Vagina (tissue), 2 donors: ENCODE data around the gene HLA-DQA2. TPM values are rescaled to one million over a fixed set of nuclear protein-coding genes. Genes with fewer than 3 reads are reported as not detected.

Experiments
- DNase-seq, 2 donors: peaks; one replicate each; pipeline ENCODE4 v3.0.0-alpha.2; 2017; ENCODE audit errors: extremely low spot score in 2 of 2
- H3K27ac ChIP-seq: fragments of 200-600 bp; sonication (generic); one replicate; pipeline ENCODE4 v1.5.1; 2019
- H3K27me3 ChIP-seq: fragments of 200-600 bp; sonication (generic); one replicate; pipeline ENCODE4 v1.5.1; 2019
- H3K36me3 ChIP-seq, 2 donors: fragments of 200-600 bp; sonication (generic); one replicate each; pipeline ENCODE4 v1.5.1; 2017 to 2019
- H3K4me1 ChIP-seq: fragments of 200-600 bp; sonication (generic); one replicate; pipeline ENCODE4 v1.5.1; 2019
- H3K4me3 ChIP-seq, 2 donors: fragments of 200-600 bp; sonication (generic); 1 replicate in 1 of 2; 2 replicates in 1 of 2; pipeline ENCODE4 v1.5.1; 2016 to 2019
- H3K9me3 ChIP-seq: fragments of 200-600 bp; sonication (generic); one replicate; pipeline ENCODE4 v1.5.1; 2019
- CTCF ChIP-seq, 3 experiments: fragments of 450-650 bp in 2 of 3; fragments of 200-600 bp in 1 of 3; sonication (generic) in 1 of 3; IDR thresholded peaks; one replicate each; pipeline ENCODE4 v1.5.1; 2017 to 2019; ENCODE audit warnings: antibody characterized with exemption in 3 of 3, mild to moderate bottlenecking in 2 of 3, moderate library complexity in 2 of 3
- POLR2A ChIP-seq, 2 donors: fragments of 450-650 bp; IDR thresholded peaks; one replicate each; pipeline ENCODE4 v1.6.1; 2017; ENCODE audit warnings: antibody characterized with exemption in 2 of 2, mild to moderate bottlenecking in 2 of 2, moderate library complexity in 2 of 2
- POLR2AphosphoS5 ChIP-seq, 2 donors: sonication (generic); formaldehyde crosslinking; IDR thresholded peaks; one replicate each; pipeline ENCODE4 v1.9.0; 2017; ENCODE audit warnings: antibody characterized with exemption in 2 of 2, mild to moderate bottlenecking in 2 of 2, low read depth in 1 of 2; ENCODE audit not compliant: insufficient read depth in 1 of 2
- intact Hi-C: fragments of 100-400 bp; cut with DNase I; formaldehyde crosslinking; loops from one replicate; pipeline ENCODE4 v1.15.1; 2023
- total RNA-seq: library from RNA; depleted of rRNA; stranded (reverse); fragments of >200 nt; gene quantifications from one replicate; pipeline ENCODE4 v1.2.3, GENCODE V29; 2016

HLA-DQA2 gene
- total RNA-seq, 1 donor from 2014 or later: 2.2 TPM

DNA sequence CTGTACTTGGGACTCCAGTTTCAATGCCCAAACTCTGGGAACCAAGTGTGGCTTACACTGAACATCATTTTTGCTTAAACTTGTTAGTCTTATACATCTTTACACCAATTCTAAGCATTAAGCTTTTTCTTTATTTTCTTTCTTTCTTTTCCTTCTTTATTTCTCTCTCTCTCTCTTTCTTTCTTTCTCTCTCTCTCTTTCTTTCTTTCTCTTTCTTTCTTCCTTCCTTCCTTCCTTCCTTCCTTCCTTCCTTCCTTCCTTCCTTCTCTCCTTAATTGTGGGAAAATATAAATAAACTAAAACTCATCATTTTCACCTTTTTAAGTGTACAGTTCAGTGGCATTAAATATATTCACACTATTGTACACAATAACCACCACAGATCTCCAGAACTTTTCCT is 31.6 kb upstream of the HLA-DQA2 start:
- intact Hi-C loops: loop anchor here (10.0 kb wide), 1 partner anchor 85 kb away; no protein-coding TSS in a partner anchor
- H3K27me3 ChIP-seq: no peaks in the 10 kb centered on the region
- no peak for DNase-seq
- H3K36me3 ChIP-seq: no peaks in the 10 kb centered on the region
- no peaks in the 10 kb centered on the region for H3K4me1 ChIP-seq
- H3K4me3 ChIP-seq: no peak overlapping the region
- no peaks in the 10 kb centered on the region for H3K9me3 ChIP-seq
- no peak overlapping the region for H3K27ac ChIP-seq
- no peak for TF ChIP-seq POLR2A (IDR thresholded peaks at IDR 0.05)
- TF ChIP-seq POLR2AphosphoS5 (IDR thresholded peaks at IDR 0.05; ENCODE audit: insufficient read depth in 1 of 2, low read depth in 1 of 2): no peak
- TF ChIP-seq CTCF (IDR thresholded peaks at IDR 0.05): no peak

GRCh38 chr6:32713241-32713640 is 27.9 kb upstream of the HLA-DQA2 start:
- no peaks in the 10 kb centered on the region for H3K9me3 ChIP-seq
- no peak overlapping the region for H3K4me3 ChIP-seq
- TF ChIP-seq CTCF (IDR thresholded peaks at IDR 0.05): no peak
- no peak for TF ChIP-seq POLR2AphosphoS5 (IDR thresholded peaks at IDR 0.05; ENCODE audit: insufficient read depth in 1 of 2, low read depth in 1 of 2)
- no peak for TF ChIP-seq POLR2A (IDR thresholded peaks at IDR 0.05)
- no peak for DNase-seq
- no peaks in the 10 kb centered on the region for H3K4me1 ChIP-seq
- no peaks in the 10 kb centered on the region for H3K27me3 ChIP-seq
- H3K27ac ChIP-seq: no peak overlapping the region
- H3K36me3 ChIP-seq: no peaks in the 10 kb centered on the region
- intact Hi-C loops: no loop called here

GRCh38 chr6:32716396-32716795 is 24.8 kb upstream of the HLA-DQA2 start:
- TF ChIP-seq POLR2AphosphoS5 (IDR thresholded peaks at IDR 0.05; ENCODE audit: insufficient read depth in 1 of 2, low read depth in 1 of 2): no peak
- no peak for TF ChIP-seq CTCF (IDR thresholded peaks at IDR 0.05)
- no peak for TF ChIP-seq POLR2A (IDR thresholded peaks at IDR 0.05)
- Histone ChIP-seq H3K9me3 (no peaks in the 10 kb centered on the region), H3K27me3 (no peaks in the 10 kb centered on the region), H3K4me1 (no peaks in the 10 kb centered on the region), H3K27ac (no peak overlapping the region), H3K4me3 (no peak overlapping the region), H3K36me3 (no peaks in the 10 kb centered on the region)
- intact Hi-C loops: no loop called here
- DNase-seq: no peak

- DNase-seq: no peak
- TF ChIP-seq POLR2AphosphoS5 (IDR thresholded peaks at IDR 0.05; ENCODE audit: insufficient read depth in 1 of 2, low read depth in 1 of 2) (no peak), CTCF (IDR thresholded peaks at IDR 0.05) (no peak), POLR2A (IDR thresholded peaks at IDR 0.05) (no peak)
- H3K27ac ChIP-seq: no peak overlapping the region
- H3K36me3 ChIP-seq: no peaks in the 10 kb centered on the region
- H3K4me3 ChIP-seq: no peak overlapping the region
- intact Hi-C loops: no loop called here
- H3K4me1 ChIP-seq: no peaks in the 10 kb centered on the region
- no peaks in the 10 kb centered on the region for H3K27me3 ChIP-seq
- H3K9me3 ChIP-seq: no peaks in the 10 kb centered on the region
These were observed 22.3 kb upstream of the HLA-DQA2 start for GRCh38 chr6:32718879-32719278.

GRCh38 chr6:32738126-32738525 is 3.1 kb upstream of the HLA-DQA2 start:
- intact Hi-C loops: no loop called here
- no peak overlapping the region for H3K4me3 ChIP-seq
- no peak for TF ChIP-seq POLR2A (IDR thresholded peaks at IDR 0.05)
- no peak for TF ChIP-seq POLR2AphosphoS5 (IDR thresholded peaks at IDR 0.05; ENCODE audit: insufficient read depth in 1 of 2, low read depth in 1 of 2)
- TF ChIP-seq CTCF (IDR thresholded peaks at IDR 0.05): no peak
- H3K27me3 ChIP-seq: no peaks in the 10 kb centered on the region
- DNase-seq: no peak
- no peak overlapping the region for H3K27ac ChIP-seq
- H3K4me1 ChIP-seq: no peaks in the 10 kb centered on the region
- H3K36me3 ChIP-seq: no peaks in the 10 kb centered on the region
- no peaks in the 10 kb centered on the region for H3K9me3 ChIP-seq
